Naive thymus-derived CD4-positive, alpha-beta T cell (primary cell): ENCODE results near the gene PLCL2. TPM values are rescaled to one million over a fixed set of nuclear protein-coding genes. Genes with fewer than 3 reads are reported as not detected.

Source experiments
- ATAC-seq: fragments of 150-1000 bp; cut with Tn5 transposase; 2 replicates; pipeline ENCODE4 v1.10.0; 2021; ENCODE audit warnings: mild to moderate bottlenecking, moderate library complexity
- CTCF ChIA-PET: fragments of 350-600 bp; sonication (Branson Sonifier 250); formaldehyde crosslinking; loops from one replicate; lab custom pipeline; 2021; ENCODE audit warnings: antibody characterized with exemption; lab: Charles Lee
- POLR2A ChIA-PET: fragments of 350-600 bp; sonication (Branson Sonifier 250); formaldehyde crosslinking; loops from one replicate; lab custom pipeline; 2021; ENCODE audit warnings: antibody characterized with exemption, inconsistent platforms; lab: Charles Lee
- DNase-seq, 9 donors: peaks; one replicate each; pipeline versions ENCODE4 v3.0.0 to v3.0.0-alpha.2; 2020 to 2022; ENCODE audit warnings: mixed read lengths in 1 of 9
- H3K27ac ChIP-seq: one replicate; pipeline ENCODE4 v1.7.0; 2013; ENCODE audit warnings: mild to moderate bottlenecking, low read depth, low read length, moderate library complexity
- H3K27me3 ChIP-seq, 2 donors: one replicate each; pipeline ENCODE4 v1.7.0; 2013; ENCODE audit warnings: low read length in 2 of 2, mild to moderate bottlenecking in 2 of 2, moderate library complexity in 2 of 2; ENCODE audit not compliant: control insufficient read depth in 2 of 2, insufficient read depth in 2 of 2
- H3K36me3 ChIP-seq, 3 experiments: 1 replicate in 2 of 3; 2 replicates in 1 of 3; pipeline ENCODE4 v1.7.0; 2013; ENCODE audit warnings: low read length in 3 of 3, mild to moderate bottlenecking in 3 of 3, moderate library complexity in 1 of 3; ENCODE audit not compliant: insufficient read depth in 3 of 3, control insufficient read depth in 2 of 3
- H3K4me1 ChIP-seq, 2 donors: one replicate each; pipeline ENCODE4 v1.7.0; 2013; ENCODE audit warnings: low read length in 2 of 2, mild to moderate bottlenecking in 2 of 2, moderate library complexity in 1 of 2; ENCODE audit not compliant: control insufficient read depth in 2 of 2, insufficient read depth in 2 of 2
- H3K4me3 ChIP-seq: 2 replicates; pipeline ENCODE4 v1.7.0; 2013; ENCODE audit warnings: mild to moderate bottlenecking, low read length
- H3K9me3 ChIP-seq, 3 experiments: 1 replicate in 2 of 3; 2 replicates in 1 of 3; pipeline ENCODE4 v1.7.0; 2013; ENCODE audit warnings: low read length in 3 of 3; ENCODE audit not compliant: control insufficient read depth in 2 of 3
- H3K27ac Mint-ChIP-seq, 9 donors: one replicate each; pipeline ENCODE4 v1.8.0; 2020 to 2022; ENCODE audit warnings: mixed read lengths in 9 of 9, mild to moderate bottlenecking in 8 of 9, moderate library complexity in 5 of 9, inconsistent platforms in 2 of 9
- H3K27me3 Mint-ChIP-seq, 5 donors: one replicate each; pipeline ENCODE4 v1.8.0; 2021 to 2022; ENCODE audit warnings: mixed read lengths in 5 of 5, mild to moderate bottlenecking in 1 of 5
- H3K36me3 Mint-ChIP-seq, 5 donors: one replicate each; pipeline ENCODE4 v1.8.0; 2020 to 2022; ENCODE audit warnings: mixed read lengths in 5 of 5, mild to moderate bottlenecking in 3 of 5, inconsistent platforms in 1 of 5
- H3K4me1 Mint-ChIP-seq, 7 donors: one replicate each; pipeline ENCODE4 v1.8.0; 2020 to 2022; ENCODE audit warnings: mixed read lengths in 7 of 7, mild to moderate bottlenecking in 3 of 7, inconsistent platforms in 1 of 7
- H3K4me3 Mint-ChIP-seq, 10 donors: one replicate each; pipeline ENCODE4 v1.8.0; 2020 to 2022; ENCODE audit warnings: mild to moderate bottlenecking in 10 of 10, mixed read lengths in 10 of 10, moderate library complexity in 6 of 10, inconsistent platforms in 2 of 10
- H3K9me3 Mint-ChIP-seq, 11 donors: one replicate each; pipeline ENCODE4 v1.8.0; 2020 to 2022; ENCODE audit warnings: mixed read lengths in 11 of 11, mild to moderate bottlenecking in 4 of 11, inconsistent platforms in 1 of 11, moderate library complexity in 1 of 11
- intact Hi-C, 2 donors: fragments of 100-400 bp; cut with micrococcal nuclease; formaldehyde crosslinking; loops; one replicate each; pipeline ENCODE4 v1.15.1; 2023
- polyA plus RNA-seq, 2 donors: library from polyadenylated mRNA; unstranded; fragments of 300-500 nt; fragmentation: Illumina TruSeq; gene quantifications; one replicate each; pipeline ENCODE4 v1.2.3, GENCODE V29; 2021
- total RNA-seq, 6 experiments: library from RNA in 5 of 6; stranded (reverse) in 5 of 6; gene quantifications; 1 replicate in 5 of 6; 2 replicates in 1 of 6; pipeline ENCODE4 v1.2.3 and lab custom pipeline; 2021 to 2026

PLCL2 gene
- total and polyA plus RNA-seq, 7 experiments from 2014 or later = 48.9 to 90.8 (median 64.1) TPM

GRCh38 chr3:17057321-17057720, 172.6 kb downstream of the PLCL2 start:
- H3K36me3 Mint-ChIP-seq = peaks cover 24 to 72% (median 66%) of the 10 kb centered on the region in 5 donors
- H3K27me3 ChIP-seq = no peaks in the 10 kb centered on the region

GRCh38 chr3:17059989-17060550, 175.3 kb downstream of the PLCL2 start:
- Mint-ChIP-seq H3K9me3 (peaks cover 0 to 6% (median 0%) of the 10 kb centered on the region in 11 donors), H3K4me3 (no peak overlapping the region), H3K27ac (no peak overlapping the region), H3K4me1 (peaks cover 13 to 46% (median 25%) of the 10 kb centered on the region in 7 donors), H3K27me3 (no peaks in the 10 kb centered on the region), H3K36me3 (peaks cover 17 to 60% (median 55%) of the 10 kb centered on the region in 5 donors)
- H3K27ac ChIP-seq = no peak overlapping the region
- no peaks in the 10 kb centered on the region for H3K9me3 ChIP-seq
- H3K4me3 ChIP-seq = no peak overlapping the region
- no peaks in the 10 kb centered on the region for H3K27me3 ChIP-seq
- ATAC-seq = no peak
- peaks cover 0 to 12% (median 0%) of the 10 kb centered on the region in 3 experiments for H3K36me3 ChIP-seq
- no peaks in the 10 kb centered on the region for H3K4me1 ChIP-seq
- intact Hi-C loops = no loop called here
- ChIA-PET POLR2A (no interaction called here), CTCF (no interaction called here)
- DNase-seq = no peak

More at GRCh38 chr3:17057321-17057720, 172.6 kb downstream of the PLCL2 start:
- H3K36me3 ChIP-seq = peaks cover 0 to 20% (median 7%) of the 10 kb centered on the region in 3 experiments
- intact Hi-C loops = no loop called here
- Mint-ChIP-seq H3K9me3 (peaks cover 0 to 24% (median 12%) of the 10 kb centered on the region in 11 donors), H3K4me3 (no peak overlapping the region), H3K4me1 (peaks cover 14 to 46% (median 22%) of the 10 kb centered on the region in 7 donors), H3K27me3 (no peaks in the 10 kb centered on the region), H3K27ac (peak overlapping the region in 2 of 9 donors; percentile 45 to 52)
- H3K4me1 ChIP-seq = peaks cover 0 to 3% of the 10 kb centered on the region in 2 donors
- H3K4me3 ChIP-seq = no peak overlapping the region
- no peak for ATAC-seq
- no peak for DNase-seq
- H3K27ac ChIP-seq = no peak overlapping the region
- H3K9me3 ChIP-seq = peaks cover 0 to 8% (median 0%) of the 10 kb centered on the region in 3 experiments
- ChIA-PET POLR2A (no interaction called here), CTCF (interaction anchor here (0.7 kb wide), 1 partner anchor 456 kb away, joined by 3 read pairs; no protein-coding TSS in a partner anchor)

- POLR2A ChIA-PET = no interaction called here
- Histone ChIP-seq H3K27me3 (no peaks in the 10 kb centered on the region), H3K4me1 (no peaks in the 10 kb centered on the region), H3K4me3 (no peak overlapping the region), H3K27ac (no peak overlapping the region), H3K9me3 (no peaks in the 10 kb centered on the region), H3K36me3 (peaks cover 0 to 7% (median 0%) of the 10 kb centered on the region in 3 experiments)
- Mint-ChIP-seq H3K9me3 (peaks cover 0 to 6% (median 0%) of the 10 kb centered on the region in 11 donors), H3K27me3 (no peaks in the 10 kb centered on the region), H3K27ac (no peak overlapping the region), H3K4me1 (peaks cover 16 to 50% (median 30%) of the 10 kb centered on the region in 7 donors), H3K4me3 (no peak overlapping the region), H3K36me3 (peaks cover 21 to 62% (median 57%) of the 10 kb centered on the region in 5 donors)
- ATAC-seq (no peak), DNase-seq (no peak)
- intact Hi-C loops = no loop called here
- CTCF ChIA-PET = no interaction called here
Observed at GRCh38 chr3:17061005-17061404, 176.2 kb downstream of the PLCL2 start.

GRCh38 chr3:17062736-17063135, 178.0 kb downstream of the PLCL2 start:
- Mint-ChIP-seq H3K9me3 (peaks cover 0 to 6% (median 0%) of the 10 kb centered on the region in 11 donors), H3K4me1 (peaks cover 19 to 49% (median 32%) of the 10 kb centered on the region in 7 donors), H3K27ac (peak overlapping the region in 1 of 9 donors; percentile 68), H3K4me3 (no peak overlapping the region), H3K27me3 (no peaks in the 10 kb centered on the region), H3K36me3 (peaks cover 27 to 64% (median 58%) of the 10 kb centered on the region in 5 donors)
- intact Hi-C loops = no loop called here
- ChIA-PET POLR2A (no interaction called here), CTCF (no interaction called here)
- no peaks in the 10 kb centered on the region for H3K27me3 ChIP-seq
- no peaks in the 10 kb centered on the region for H3K9me3 ChIP-seq
- H3K27ac ChIP-seq = no peak overlapping the region
- H3K4me3 ChIP-seq = no peak overlapping the region
- ATAC-seq (no peak), DNase-seq (no peak)
- no peaks in the 10 kb centered on the region for H3K4me1 ChIP-seq
- H3K36me3 ChIP-seq = peaks cover 0 to 5% (median 0%) of the 10 kb centered on the region in 3 experiments

- H3K4me3 Mint-ChIP-seq = no peak overlapping the region
- ATAC-seq = no peak
Observed at GRCh38 chr3:17063596-17063995, 178.8 kb downstream of the PLCL2 start.

GRCh38 chr3:17065315-17065714, 180.6 kb downstream of the PLCL2 start:
- Histone ChIP-seq H3K4me3 (no peak overlapping the region), H3K27ac (no peak overlapping the region), H3K9me3 (no peaks in the 10 kb centered on the region), H3K36me3 (peaks cover 0 to 21% (median 0%) of the 10 kb centered on the region in 3 experiments), H3K27me3 (no peaks in the 10 kb centered on the region), H3K4me1 (no peaks in the 10 kb centered on the region)
- Mint-ChIP-seq H3K9me3 (peaks cover 0 to 6% (median 3%) of the 10 kb centered on the region in 11 donors), H3K4me1 (peaks cover 21 to 49% (median 40%) of the 10 kb centered on the region in 7 donors), H3K27me3 (no peaks in the 10 kb centered on the region), H3K36me3 (peaks cover 35 to 67% (median 56%) of the 10 kb centered on the region in 5 donors), H3K4me3 (no peak overlapping the region), H3K27ac (peak overlapping the region in 7 of 9 donors; percentile 14 to 86 (median 54))
- POLR2A ChIA-PET = no interaction called here
- CTCF ChIA-PET = interaction anchor here (0.6 kb wide), 1 partner anchor 63 kb away, joined by 3 read pairs; no protein-coding TSS in a partner anchor
- intact Hi-C loops = no loop called here
- no peak for ATAC-seq
- DNase-seq = no peak

More at GRCh38 chr3:17063596-17063995, 178.8 kb downstream of the PLCL2 start:
- H3K4me1 Mint-ChIP-seq = peaks cover 19 to 45% (median 29%) of the 10 kb centered on the region in 7 donors
- H3K9me3 Mint-ChIP-seq = peaks cover 0 to 6% (median 0%) of the 10 kb centered on the region in 11 donors
- Histone ChIP-seq H3K9me3 (no peaks in the 10 kb centered on the region), H3K36me3 (peaks cover 0 to 11% (median 0%) of the 10 kb centered on the region in 3 experiments), H3K27me3 (no peaks in the 10 kb centered on the region), H3K4me1 (no peaks in the 10 kb centered on the region), H3K4me3 (no peak overlapping the region), H3K27ac (no peak overlapping the region)
- peak overlapping the region in 6 of 9 donors; percentile 13 to 85 (median 75) for H3K27ac Mint-ChIP-seq
- intact Hi-C loops = no loop called here
- POLR2A ChIA-PET = no interaction called here
- H3K36me3 Mint-ChIP-seq = peaks cover 26 to 62% (median 55%) of the 10 kb centered on the region in 5 donors
- CTCF ChIA-PET = no interaction called here
- DNase-seq = no peak
- H3K27me3 Mint-ChIP-seq = no peaks in the 10 kb centered on the region
